HepG2 (cell line): ENCODE measurements around the gene DSCAML1. TPM values are rescaled to one million over a fixed set of nuclear protein-coding genes. Genes with fewer than 3 reads are reported as not detected.

Experiments used
- ATAC-seq: fragments of 200-7000 bp; cut with Tn5 transposase; 3 replicates; pipeline ENCODE4 v1.9.1; 2020; ENCODE audit warnings: mild to moderate bottlenecking, moderate library complexity
- BruUV-seq: library from RNA; stranded (reverse); fragments of 400-500 nt; replicated peaks from 2 replicates; lab custom pipeline; 2021; lab: Mats Ljungman, UMichigan
- CTCF ChIA-PET: fragments of 300-600 bp; formaldehyde crosslinking; extraction: SDS; loops from one replicate; lab custom pipeline; 2021; ENCODE audit warnings: low total read pairs, inconsistent platforms, low intra/inter-chr PET ratio; lab: Yijun Ruan, JAX
- POLR2A ChIA-PET: fragments of 350-600 bp; sonication (Branson Sonifier 250); formaldehyde crosslinking; loops from one replicate; lab custom pipeline; 2020; ENCODE audit warnings: antibody characterized with exemption, inconsistent platforms; lab: Yijun Ruan, JAX
- DNase-seq: peaks from one replicate; pipeline ENCODE4 v3.0.0-alpha.2; 2015; ENCODE audit warnings: low spot score
- FAIRE-seq: peaks from 3 replicates; lab custom pipeline; 2011; peaks lifted over from hg19 to GRCh38; lab: Jason Lieb, UNC
- H2AFZ ChIP-seq: one replicate; pipeline ENCODE4 v1.6.1; 2011; ENCODE audit warnings: low read length, inconsistent platforms
- H3K27ac ChIP-seq: fragments of 300-600 bp; 3 replicates; pipeline ENCODE4 v1.8.0; 2011; ENCODE audit warnings: mixed run types, mild to moderate bottlenecking, mixed read lengths, low read length, inconsistent platforms; ENCODE audit not compliant: insufficient read depth; ENCODE audit errors: extremely low read length
- H3K27me3 ChIP-seq, 2 experiments: fragments of 200-600 bp in 1 of 2; 2 replicates in 1 of 2; 3 replicates in 1 of 2; pipeline versions ENCODE4 v1.6.0 to v1.8.0; 2011; ENCODE audit warnings: low read length in 2 of 2, mild to moderate bottlenecking in 2 of 2, moderate library complexity in 2 of 2, inconsistent platforms in 1 of 2; ENCODE audit not compliant: insufficient read depth in 2 of 2, control insufficient read depth in 1 of 2
- H3K36me3 ChIP-seq, 2 experiments: fragments of 200-600 bp in 1 of 2; replicated peaks in 1 of 2; 2 replicates in 1 of 2; 3 replicates in 1 of 2; pipeline versions ENCODE4 v1.5.1 to v1.8.0; 2011; ENCODE audit warnings: low read length in 2 of 2, inconsistent platforms in 1 of 2; ENCODE audit not compliant: insufficient read depth in 2 of 2, control insufficient read depth in 1 of 2
- H3K4me1 ChIP-seq: 2 replicates; pipeline ENCODE4 v1.5.1; 2012; ENCODE audit warnings: low read length, inconsistent platforms; ENCODE audit not compliant: insufficient read depth
- H3K4me2 ChIP-seq: 2 replicates; pipeline ENCODE4 v1.6.0; 2011; ENCODE audit warnings: low read depth, low read length, inconsistent platforms
- H3K4me3 ChIP-seq, 3 experiments: fragments of 200-600 bp in 1 of 3; sonication (generic), shearing (Covaris generic) in 1 of 3; replicated peaks in 1 of 3; 2 replicates each; pipeline ENCODE4 v1.5.1; 2011 to 2016; ENCODE audit warnings: low read length in 3 of 3, inconsistent platforms in 2 of 3, low read depth in 2 of 3, mild to moderate bottlenecking in 2 of 3, control low read depth in 1 of 3, mixed read lengths in 1 of 3; ENCODE audit not compliant: insufficient read depth in 1 of 3
- H3K79me2 ChIP-seq: one replicate; pipeline ENCODE4 v1.6.1; 2011; ENCODE audit warnings: low read length, inconsistent platforms; ENCODE audit not compliant: insufficient read depth
- H3K9ac ChIP-seq: 2 replicates; pipeline ENCODE4 v1.6.0; 2011; ENCODE audit warnings: mild to moderate bottlenecking, low read depth, low read length, inconsistent platforms; ENCODE audit not compliant: insufficient read depth
- H3K9me3 ChIP-seq: 2 replicates; pipeline ENCODE4 v1.5.1; 2012; ENCODE audit warnings: mild to moderate bottlenecking, low read length
- H4K20me1 ChIP-seq: 2 replicates; pipeline ENCODE4 v1.6.0; 2011; ENCODE audit warnings: inconsistent platforms, mild to moderate bottlenecking, low read length, moderate library complexity; ENCODE audit not compliant: insufficient read depth
- MAF1 ChIP-seq: sonication (generic); formaldehyde crosslinking; IDR thresholded peaks from 2 replicates; pipeline ENCODE4 v1.5.0; 2020; ENCODE audit warnings: missing genetic modification reagents, borderline replicate concordance
- ZNF646 ChIP-seq: sonication (generic); formaldehyde crosslinking; IDR thresholded peaks from 2 replicates; pipeline ENCODE4 v1.9.0; 2021; ENCODE audit warnings: mild to moderate bottlenecking, missing genetic modification reagents
- WGBS: methylation state at CpG from one replicate; pipeline ENCODE4 v1.1.6; 2017; ENCODE audit warnings: low lambda C conversion rate; 5-methylcytosine and 5-hydroxymethylcytosine counted together
- in situ Hi-C: cut with HindIII; loops from 2 replicates; pipeline ENCODE4 v1.10.0; 2017; ENCODE audit warnings: low pct_unique_long_range_greater_than_20kb; ENCODE audit not compliant: extremely low pct_ligation_motif_present
- intact Hi-C: fragments of 100-400 bp; cut with micrococcal nuclease; formaldehyde crosslinking; loops from one replicate; pipeline ENCODE4 v1.10.0; 2022; ENCODE audit not compliant: unreplicated experiment
- polyA plus RNA-seq, 8 experiments: library from polyadenylated mRNA; depleted of rRNA in 3 of 8; stranded (reverse) in 7 of 8; unstranded in 1 of 8; fragments of >200 nt; fragmentation: Illumina TruSeq in 4 of 8; extraction: Trizol in 4 of 8; gene quantifications; 2 replicates each; pipeline versions ENCODE4 v1.2.1 to v1.2.3, GENCODE V29; 2011 to 2016; ENCODE audit warnings: low read depth in 4 of 8, missing spikeins in 1 of 8, mixed read lengths in 1 of 8; ENCODE audit not compliant: insufficient read depth in 1 of 8
- total RNA-seq, 5 experiments: library from RNA; depleted of rRNA; stranded (reverse); fragments of >200 nt; fragmentation: Illumina TruSeq; extraction: Trizol; gene quantifications; 2 replicates each; pipeline ENCODE4 v1.2.3, GENCODE V29; 2016; ENCODE audit warnings: low read depth in 1 of 5

DSCAML1 gene
- total and polyA plus RNA-seq, 2 of the 13 experiments (the other 11 are each of a cell fraction or from before 2014, with no cell fraction given): 0.29 to 0.40 TPM

- Histone ChIP-seq H3K27ac (no peak overlapping the region), H3K9me3 (no peaks in the 10 kb centered on the region), H3K4me3 (no peak overlapping the region), H2AFZ (no peak overlapping the region), H3K27me3 (no peaks in the 10 kb centered on the region), H3K36me3 (no peaks in the 10 kb centered on the region), H3K4me2 (no peak overlapping the region), H3K4me1 (no peaks in the 10 kb centered on the region), H3K79me2 (no peaks in the 10 kb centered on the region), H4K20me1 (0 out of 2 replicates have a peak, but pooled peaks cover 6% of the 10 kb centered on the region), H3K9ac (no peak overlapping the region)
- FAIRE-seq (no peak), DNase-seq (no peak), ATAC-seq (no peak)
- TF ChIP-seq ZNF646 (CRISPR knock-in tag) (no peak), MAF1 (CRISPR knock-in tag) (no peak)
- intact Hi-C loops (no loop called here), in situ Hi-C loops (no loop called here)
- BruUV-seq: no TSS peak
- ChIA-PET POLR2A (no interaction called here), CTCF (no interaction called here)
- WGBS: 0% methylated on average over 3 of the region's 8 CpGs
Observed at GRCh38 chr11:117573326-117573725, 223.7 kb downstream of the DSCAML1 start.
